Lower leg skin (tissue), 3 donors: ENCODE data around the gene LINGO4.

Experiments
- POLR2A ChIP-seq, 2 donors: fragments of 450-650 bp; IDR thresholded peaks; one replicate each; pipeline ENCODE4 v1.6.1; 2016 to 2017; ENCODE audit warnings: antibody characterized with exemption in 2 of 2, mild to moderate bottlenecking in 1 of 2, moderate library complexity in 1 of 2
- TF ChIP-seq, protein P1 (sequence below), 3 donors: fragments of 450-650 bp; IDR thresholded peaks; one replicate each; pipeline ENCODE4 v1.5.1; 2016; ENCODE audit warnings: antibody characterized with exemption in 3 of 3, mild to moderate bottlenecking in 3 of 3, moderate library complexity in 2 of 3

DNA sequence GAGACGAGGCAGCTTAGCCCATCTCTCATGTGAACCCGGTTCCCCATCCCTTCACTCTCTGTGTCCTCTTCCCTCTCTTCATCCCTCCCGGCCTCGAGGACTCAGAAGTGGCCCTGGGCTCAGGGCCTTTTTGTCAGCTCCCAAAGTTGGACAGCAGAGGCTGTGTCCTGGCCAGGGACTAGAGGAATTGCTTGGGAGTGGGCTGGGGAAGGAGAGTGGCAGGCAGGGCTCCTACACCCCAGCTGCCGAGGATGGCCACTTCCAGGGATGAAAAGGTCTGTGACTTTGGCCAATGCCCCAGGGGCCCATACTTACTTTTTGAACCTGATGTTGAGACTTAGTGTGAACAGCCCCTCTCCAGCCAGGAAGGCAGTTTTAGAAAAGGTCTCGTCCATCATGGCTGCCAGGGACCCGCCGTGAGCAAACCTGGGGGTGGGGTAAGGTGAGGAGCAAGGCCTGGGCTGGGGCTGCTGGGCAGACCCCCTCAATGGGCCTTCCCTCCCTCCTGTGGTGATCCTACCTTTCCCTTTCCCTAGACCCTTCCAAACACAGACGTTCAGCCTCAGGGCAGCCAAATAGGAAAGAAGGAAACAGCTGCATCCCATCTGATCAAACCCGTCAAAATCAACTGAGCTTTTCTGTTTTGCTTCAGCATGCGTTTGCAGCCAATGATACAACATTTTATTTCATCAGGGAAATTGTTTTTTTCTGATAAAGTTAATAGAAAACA, 42.8 kb upstream of the LINGO4 start:
- no peak for TF ChIP-seq POLR2A (IDR thresholded peaks at IDR 0.05)
- TF ChIP-seq, protein P1, sequence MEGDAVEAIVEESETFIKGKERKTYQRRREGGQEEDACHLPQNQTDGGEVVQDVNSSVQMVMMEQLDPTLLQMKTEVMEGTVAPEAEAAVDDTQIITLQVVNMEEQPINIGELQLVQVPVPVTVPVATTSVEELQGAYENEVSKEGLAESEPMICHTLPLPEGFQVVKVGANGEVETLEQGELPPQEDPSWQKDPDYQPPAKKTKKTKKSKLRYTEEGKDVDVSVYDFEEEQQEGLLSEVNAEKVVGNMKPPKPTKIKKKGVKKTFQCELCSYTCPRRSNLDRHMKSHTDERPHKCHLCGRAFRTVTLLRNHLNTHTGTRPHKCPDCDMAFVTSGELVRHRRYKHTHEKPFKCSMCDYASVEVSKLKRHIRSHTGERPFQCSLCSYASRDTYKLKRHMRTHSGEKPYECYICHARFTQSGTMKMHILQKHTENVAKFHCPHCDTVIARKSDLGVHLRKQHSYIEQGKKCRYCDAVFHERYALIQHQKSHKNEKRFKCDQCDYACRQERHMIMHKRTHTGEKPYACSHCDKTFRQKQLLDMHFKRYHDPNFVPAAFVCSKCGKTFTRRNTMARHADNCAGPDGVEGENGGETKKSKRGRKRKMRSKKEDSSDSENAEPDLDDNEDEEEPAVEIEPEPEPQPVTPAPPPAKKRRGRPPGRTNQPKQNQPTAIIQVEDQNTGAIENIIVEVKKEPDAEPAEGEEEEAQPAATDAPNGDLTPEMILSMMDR (IDR thresholded peaks at IDR 0.05), result no peak
